Skeletal muscle tissue (tissue), 4 donors: ENCODE results near the gene CFD. TPM values are rescaled to one million over a fixed set of nuclear protein-coding genes. Genes with fewer than 3 reads are reported as not detected.
"Not testable (repeated sequence)": the region's sequence is repeated elsewhere in the genome, so short reads cannot be mapped to it uniquely, and the experiment has no call there.

Source experiments
- H3K27ac ChIP-seq: one replicate; pipeline ENCODE4 v1.7.0; 2013; ENCODE audit warnings: mild to moderate bottlenecking, low read depth, low read length, inconsistent platforms
- H3K27me3 ChIP-seq, 3 donors: one replicate each; pipeline ENCODE4 v1.7.0; 2013; ENCODE audit warnings: low read length in 3 of 3; ENCODE audit not compliant: control insufficient read depth in 3 of 3, insufficient read depth in 3 of 3
- H3K36me3 ChIP-seq, 3 donors: one replicate each; pipeline ENCODE4 v1.7.0; 2013; ENCODE audit warnings: low read length in 3 of 3; ENCODE audit not compliant: control insufficient read depth in 3 of 3, insufficient read depth in 3 of 3
- H3K4me1 ChIP-seq, 3 donors: one replicate each; pipeline ENCODE4 v1.7.0; 2013; ENCODE audit warnings: low read length in 3 of 3, mild to moderate bottlenecking in 3 of 3; ENCODE audit not compliant: control insufficient read depth in 3 of 3, insufficient read depth in 3 of 3
- H3K4me3 ChIP-seq, 3 donors: one replicate each; pipeline ENCODE4 v1.7.0; 2013; ENCODE audit warnings: low read length in 3 of 3
- H3K9ac ChIP-seq, 3 donors: one replicate each; pipeline ENCODE4 v1.7.0; 2013; ENCODE audit warnings: low read length in 3 of 3, mild to moderate bottlenecking in 3 of 3, moderate library complexity in 2 of 3, low read depth in 1 of 3
- H3K9me3 ChIP-seq, 3 donors: one replicate each; pipeline ENCODE4 v1.7.0; 2013; ENCODE audit warnings: low read length in 3 of 3; ENCODE audit not compliant: control insufficient read depth in 3 of 3
- total RNA-seq: library from RNA; depleted of rRNA; stranded (reverse); fragments of >200 nt; gene quantifications from one replicate; pipeline ENCODE4 v1.2.3, GENCODE V29; 2014
- donor health status: Osteomylitis.

CFD gene
- total RNA-seq, 1 donor from 2014 or later = 33.4 TPM

DNA sequence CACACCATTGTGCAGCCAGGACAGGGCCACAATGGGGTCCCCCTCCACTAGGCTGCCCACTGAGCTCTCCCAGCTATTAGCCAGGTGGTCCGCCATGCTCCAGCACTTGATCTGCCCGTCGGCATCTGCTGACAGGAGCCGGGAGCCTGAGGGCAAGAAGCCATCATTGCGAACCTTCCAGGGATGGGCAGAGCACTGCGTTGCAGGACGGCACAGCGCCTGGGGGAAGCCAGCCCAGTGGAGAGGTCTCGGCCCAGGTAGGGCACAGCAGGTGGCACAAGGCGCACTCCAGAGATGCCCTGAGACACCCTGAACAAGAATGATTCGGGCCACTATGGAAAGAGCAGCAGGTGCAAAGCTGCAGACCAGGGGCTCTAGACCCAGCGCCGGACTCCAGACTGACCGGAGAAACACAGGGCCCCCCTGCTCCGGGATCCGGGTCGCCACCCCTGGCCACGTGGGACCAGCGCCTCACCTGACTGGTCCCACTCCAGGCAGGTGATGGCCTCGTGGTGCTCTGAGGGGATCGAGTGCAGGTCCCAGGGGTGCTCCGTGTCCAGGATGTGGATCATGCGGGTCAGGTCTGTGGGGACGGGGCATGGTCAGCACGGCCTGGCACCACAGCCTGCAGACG lies 30.3 kb downstream of the CFD start:
- Histone ChIP-seq H3K4me1 (peaks cover 5 to 16% (median 6%) of the 10 kb centered on the region in 3 donors), H3K9ac (no peak overlapping the region), H3K36me3 (peaks cover 38 to 42% (median 40%) of the 10 kb centered on the region in 3 donors)

DNA sequence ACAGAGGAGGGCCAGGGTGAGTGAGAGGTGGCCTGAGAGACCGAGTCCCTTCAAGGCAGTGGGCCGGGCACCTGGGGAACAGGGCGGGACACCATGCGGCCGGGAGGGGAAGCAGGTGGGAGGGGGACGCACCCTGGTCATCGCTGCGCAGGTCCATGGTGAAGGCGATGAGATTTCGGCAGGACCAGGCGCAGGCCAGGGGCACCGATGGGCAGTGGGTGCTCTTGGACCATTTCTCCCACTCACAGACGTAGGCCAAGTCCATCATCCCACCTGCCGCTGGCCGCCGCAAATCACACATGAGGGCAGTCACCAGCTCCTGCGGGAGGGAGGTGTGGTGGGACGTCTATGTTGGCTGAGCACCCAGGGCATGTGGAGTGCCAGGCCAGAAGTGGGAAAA lies 31.4 kb downstream of the CFD start:
- H3K27me3 ChIP-seq = no peaks in the 10 kb centered on the region
- no peak overlapping the region for H3K27ac ChIP-seq
- no peak overlapping the region for H3K4me3 ChIP-seq
- H3K9ac ChIP-seq = peak overlapping the region in 1 of 3 donors; percentile 14
- H3K9me3 ChIP-seq = no peaks in the 10 kb centered on the region
- H3K36me3 ChIP-seq = peaks cover 28 to 35% (median 31%) of the 10 kb centered on the region in 3 donors
- H3K4me1 ChIP-seq = peaks cover 5 to 16% (median 6%) of the 10 kb centered on the region in 3 donors

More for the DNA sequence above, 30.3 kb downstream of the CFD start:
- no peaks in the 10 kb centered on the region for H3K27me3 ChIP-seq
- H3K27ac ChIP-seq = no peak overlapping the region
- H3K4me3 ChIP-seq = no peak overlapping the region
- no peaks in the 10 kb centered on the region for H3K9me3 ChIP-seq

DNA sequence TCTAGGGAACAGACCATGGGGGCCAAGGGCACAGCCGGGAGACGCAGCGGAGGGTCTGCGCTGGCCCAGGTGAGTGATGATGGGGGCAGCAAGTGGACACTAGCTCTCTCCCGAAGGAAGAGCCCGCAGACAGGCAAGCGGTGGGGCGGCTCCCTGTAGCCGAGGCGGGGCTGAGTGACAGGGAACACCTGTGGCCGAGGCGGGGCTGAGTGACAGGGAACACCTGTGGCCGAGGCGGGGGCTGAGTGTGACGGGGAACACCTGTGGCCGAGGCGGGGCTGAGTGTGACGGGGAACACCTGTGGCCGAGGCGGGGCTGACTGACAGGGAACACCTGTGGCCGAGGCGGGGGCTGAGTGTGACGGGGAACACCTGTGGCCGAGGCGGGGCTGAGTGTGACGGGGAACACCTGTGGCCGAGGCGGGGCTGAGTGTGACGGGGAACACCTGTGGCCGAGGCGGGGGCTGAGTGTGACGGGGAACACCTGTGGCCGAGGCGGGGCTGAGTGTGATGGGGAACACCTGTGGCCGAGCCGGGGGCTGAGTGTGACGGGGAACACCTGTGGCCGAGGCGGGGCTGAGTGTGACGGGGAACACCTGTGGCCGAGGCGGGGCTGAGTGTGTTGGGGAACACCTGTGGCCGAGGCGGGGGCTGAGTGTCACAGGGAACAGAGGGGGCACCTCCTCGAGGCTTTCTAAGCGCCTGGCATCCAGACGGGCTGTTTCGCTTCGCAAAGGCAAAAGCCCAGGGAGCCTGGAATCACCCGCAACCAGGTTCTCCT lies 32.1 kb downstream of the CFD start:
- H3K27me3 ChIP-seq, H3K9me3 ChIP-seq: not testable (repeated sequence)
- Histone ChIP-seq H3K4me1 (peaks cover 5 to 16% (median 6%) of the 10 kb centered on the region in 3 donors), H3K36me3 (peaks cover 20 to 28% (median 24%) of the 10 kb centered on the region in 3 donors), H3K4me3 (peak overlapping the region; percentile 76 to 90 (median 89)), H3K9ac (peak overlapping the region; percentile 80 to 82 (median 80)), H3K27ac (peak overlapping the region; percentile 93)

DNA sequence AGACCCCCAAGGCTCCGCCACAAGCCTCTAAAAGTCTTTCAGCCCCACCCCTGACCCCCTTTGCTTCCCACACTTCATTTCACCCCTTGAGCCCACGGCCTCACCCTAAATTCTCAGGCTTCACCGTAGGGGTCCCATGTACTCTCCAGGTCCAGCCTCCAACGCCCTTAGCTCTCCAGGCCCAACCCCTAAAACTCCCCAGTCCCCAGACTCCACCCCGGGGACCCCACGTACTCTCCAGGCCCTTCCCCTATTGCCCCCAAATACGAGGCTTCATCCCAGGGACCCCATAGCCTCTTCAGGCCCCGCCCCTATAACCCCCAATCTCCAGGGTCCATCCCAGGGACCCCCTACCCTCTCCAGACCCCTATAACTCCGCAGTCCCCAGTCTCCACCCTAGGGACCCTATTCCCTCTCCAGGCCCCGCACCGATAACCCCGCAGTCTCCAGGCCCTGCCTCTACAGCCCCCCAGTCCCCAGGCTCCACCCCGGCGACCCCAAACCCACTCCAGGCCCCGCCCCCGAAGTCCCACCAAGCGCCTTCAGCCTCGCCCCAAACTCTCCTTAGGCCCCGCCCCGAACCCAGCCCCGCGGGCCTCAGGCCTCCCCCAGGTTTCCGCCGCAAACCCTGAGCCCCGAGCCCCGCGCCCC lies 32.9 kb downstream of the CFD start:
- H3K4me1 ChIP-seq = peaks cover 5 to 16% (median 6%) of the 10 kb centered on the region in 3 donors
- peak overlapping the region; percentile 80 to 82 (median 80) for H3K9ac ChIP-seq
- H3K4me3 ChIP-seq = peak overlapping the region; percentile 76 to 90 (median 89)

DNA sequence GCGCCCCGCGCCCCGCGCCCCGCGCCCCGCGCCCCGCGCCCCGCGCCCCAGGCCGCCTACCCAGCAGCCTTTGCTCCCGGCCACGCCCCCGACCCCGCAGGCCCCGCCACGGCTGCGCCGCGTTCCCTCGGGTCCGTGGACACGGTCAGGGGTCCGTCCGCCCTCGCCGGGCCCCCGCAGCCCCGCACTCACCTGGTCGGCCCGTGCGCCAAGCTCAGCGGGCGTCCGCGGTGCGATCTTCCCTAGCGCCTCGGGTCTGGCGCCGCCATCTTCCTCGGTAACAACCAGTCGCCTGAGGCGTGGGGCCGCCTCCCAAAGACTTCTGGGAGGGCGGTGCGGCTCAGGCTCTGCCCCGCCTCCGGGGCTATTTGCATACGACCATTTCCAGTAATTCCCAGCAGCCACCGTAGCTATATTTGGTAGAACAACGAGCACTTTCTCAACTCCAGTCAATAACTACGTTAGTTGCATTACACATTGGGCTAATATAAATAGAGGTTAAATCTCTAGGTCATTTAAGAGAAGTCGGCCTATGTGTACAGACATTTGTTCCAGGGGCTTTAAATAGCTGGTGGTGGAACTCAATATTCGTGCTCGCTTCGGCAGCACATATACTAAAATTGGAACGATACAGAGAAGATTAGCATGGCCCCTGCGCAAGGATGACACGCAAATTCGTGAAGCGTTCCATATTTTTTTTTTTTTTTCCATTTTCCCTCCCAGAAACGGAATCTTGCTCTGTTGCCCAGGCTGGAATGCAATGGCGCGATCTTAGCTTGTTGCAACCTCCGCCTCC lies 33.6 kb downstream of the CFD start, which contains the start of the genes MED16 and RNU6-9:
MED16 (minus strand) TSS at position 294 of the 796 bp plus-strand sequence. CDS start 2,056 bp downstream, outside the sequence.
RNU6-9 (plus strand) TSS at position 591 of the 796 bp plus-strand sequence.
- peak within 1 kb of the TSS; percentile 76 to 90 (median 89) for H3K4me3 ChIP-seq
- H3K27me3 ChIP-seq = no peaks in the 10 kb centered on the region
- H3K27ac ChIP-seq = peak within 1 kb of the TSS; percentile 93
- H3K9me3 ChIP-seq = no peaks in the 10 kb centered on the region
- H3K4me1 ChIP-seq = peaks cover 5 to 16% (median 6%) of the 10 kb centered on the region in 3 donors
- peak within 1 kb of the TSS; percentile 80 to 90 (median 84) for H3K9ac ChIP-seq
- peaks cover 19 to 25% (median 21%) of the 10 kb centered on the region in 3 donors for H3K36me3 ChIP-seq

More for the DNA sequence above, 32.9 kb downstream of the CFD start:
- no peaks in the 10 kb centered on the region for H3K27me3 ChIP-seq
- peaks cover 19 to 26% (median 21%) of the 10 kb centered on the region in 3 donors for H3K36me3 ChIP-seq
- peak overlapping the region; percentile 93 for H3K27ac ChIP-seq
- H3K9me3 ChIP-seq = no peaks in the 10 kb centered on the region

DNA sequence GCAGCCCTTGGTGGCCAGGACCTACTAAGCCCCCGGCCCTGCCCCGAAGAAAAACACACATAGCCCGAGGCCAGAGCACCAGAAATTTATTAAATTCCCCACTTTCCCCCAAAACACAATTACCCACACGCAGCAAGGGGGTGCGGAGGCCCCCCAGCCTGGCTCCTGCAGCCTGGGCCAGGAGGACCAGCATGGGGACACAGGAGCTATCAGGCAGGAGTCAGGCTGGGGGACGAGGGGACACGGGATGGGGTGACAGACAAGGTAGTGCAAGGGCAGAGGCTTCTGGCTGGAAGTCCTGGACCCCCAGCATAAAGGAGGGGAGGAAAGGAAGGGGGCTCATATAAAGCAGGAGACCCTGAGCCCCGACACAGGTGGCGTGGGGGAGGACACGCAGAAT lies 37.0 kb downstream of the CFD start:
- Histone ChIP-seq H3K4me1 (peaks cover 5 to 7% (median 6%) of the 10 kb centered on the region in 3 donors), H3K36me3 (peaks cover 0 to 8% (median 4%) of the 10 kb centered on the region in 3 donors), H3K27me3 (no peaks in the 10 kb centered on the region), H3K4me3 (no peak overlapping the region), H3K9me3 (no peaks in the 10 kb centered on the region), H3K9ac (no peak overlapping the region), H3K27ac (no peak overlapping the region)

DNA sequence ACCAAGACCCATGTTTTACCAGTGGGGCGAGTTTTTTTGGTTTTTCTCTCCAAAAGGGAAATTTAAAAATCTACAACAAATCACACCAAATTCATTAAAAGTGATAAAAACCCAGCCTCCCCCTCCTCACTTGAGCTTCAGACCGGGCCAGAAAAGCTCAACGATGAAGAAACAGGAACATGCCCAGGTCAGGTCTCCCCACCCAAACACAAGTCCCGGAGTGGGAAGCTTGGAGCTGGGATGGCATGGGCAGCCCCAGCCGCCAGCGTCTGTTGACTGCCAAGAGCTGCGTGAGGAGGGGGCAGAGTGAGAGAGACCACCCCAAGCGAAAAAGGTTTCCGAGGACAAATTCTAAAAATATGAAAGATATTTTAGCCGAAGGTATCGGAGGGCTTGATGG lies 37.5 kb downstream of the CFD start:
- Histone ChIP-seq H3K27me3 (no peaks in the 10 kb centered on the region), H3K9ac (no peak overlapping the region), H3K4me3 (no peak overlapping the region), H3K27ac (no peak overlapping the region), H3K36me3 (peaks cover 0 to 9% (median 4%) of the 10 kb centered on the region in 3 donors), H3K4me1 (peaks cover 2 to 3% (median 2%) of the 10 kb centered on the region in 3 donors), H3K9me3 (no peaks in the 10 kb centered on the region)

DNA sequence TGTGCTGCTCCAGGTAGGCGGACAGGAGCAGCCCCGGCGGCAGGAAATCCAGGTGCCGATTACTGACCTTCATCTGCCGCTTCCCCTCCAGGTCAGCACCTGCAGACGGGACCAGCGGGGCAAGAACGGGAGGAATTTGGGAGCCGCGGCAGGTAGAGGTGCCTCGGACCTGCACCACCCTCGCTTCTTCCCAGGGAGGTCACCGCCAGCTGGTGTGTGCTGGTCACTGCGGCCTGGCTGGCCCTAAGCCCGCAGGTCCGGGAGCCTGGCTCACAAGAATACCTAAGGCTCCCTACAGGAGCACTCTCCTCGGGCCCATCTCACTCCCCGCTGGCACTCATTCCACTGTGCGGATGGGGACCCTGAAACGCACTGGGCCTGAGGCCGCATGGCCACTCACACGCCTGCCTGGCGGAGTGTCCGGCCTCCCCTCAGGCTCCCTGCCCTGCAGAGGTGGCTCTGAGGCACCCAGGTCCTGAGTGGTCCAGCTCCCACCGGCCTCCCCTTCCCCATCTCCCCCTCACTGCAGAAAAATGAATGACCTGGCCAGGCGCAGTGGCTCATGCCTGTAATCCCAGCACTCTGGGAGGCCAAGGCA lies 38.1 kb downstream of the CFD start:
- Histone ChIP-seq H3K4me1 (no peaks in the 10 kb centered on the region), H3K9me3 (no peaks in the 10 kb centered on the region), H3K27me3 (no peaks in the 10 kb centered on the region), H3K36me3 (peaks cover 0 to 9% (median 4%) of the 10 kb centered on the region in 3 donors), H3K4me3 (no peak overlapping the region), H3K27ac (no peak overlapping the region), H3K9ac (no peak overlapping the region)

DNA sequence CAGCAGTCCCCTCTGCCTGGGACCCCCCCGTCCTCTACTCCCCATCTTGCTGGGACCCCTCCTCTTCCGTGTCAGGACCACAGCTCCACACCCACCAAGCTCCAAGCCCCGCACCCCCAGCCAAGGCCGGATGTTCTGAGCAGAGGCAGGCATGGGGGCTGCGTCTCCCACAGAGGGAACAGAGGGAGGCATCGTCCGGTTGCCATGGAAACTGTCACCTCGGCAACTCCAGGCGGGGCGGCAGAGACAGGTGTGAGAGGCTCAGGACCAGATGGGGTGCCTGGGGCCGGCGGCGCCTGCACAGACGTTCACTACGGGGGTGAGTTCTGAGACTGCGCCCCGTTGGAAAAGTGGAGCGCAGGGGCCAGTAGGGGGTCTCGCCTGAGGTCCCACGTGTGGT lies 39.2 kb downstream of the CFD start:
- no peaks in the 10 kb centered on the region for H3K27me3 ChIP-seq
- no peaks in the 10 kb centered on the region for H3K9me3 ChIP-seq
- peaks cover 0 to 9% (median 4%) of the 10 kb centered on the region in 3 donors for H3K36me3 ChIP-seq
- no peak overlapping the region for H3K9ac ChIP-seq
- no peak overlapping the region for H3K27ac ChIP-seq
- H3K4me3 ChIP-seq = no peak overlapping the region
- no peaks in the 10 kb centered on the region for H3K4me1 ChIP-seq
